GM21447 (cell line): Measurements from ENCODE around the gene EFCAB3.
"Not testable (repeated sequence)": the region's sequence is repeated elsewhere in the genome, so short reads cannot be mapped to it uniquely, and the experiment has no call there.

Experiments
- ATAC-seq: cut with Tn5 transposase; IDR thresholded peaks from one replicate; pipeline ENCODE4 v1.9.1; 2021; ENCODE audit not compliant: unreplicated experiment

The EFCAB3 gene

DNA sequence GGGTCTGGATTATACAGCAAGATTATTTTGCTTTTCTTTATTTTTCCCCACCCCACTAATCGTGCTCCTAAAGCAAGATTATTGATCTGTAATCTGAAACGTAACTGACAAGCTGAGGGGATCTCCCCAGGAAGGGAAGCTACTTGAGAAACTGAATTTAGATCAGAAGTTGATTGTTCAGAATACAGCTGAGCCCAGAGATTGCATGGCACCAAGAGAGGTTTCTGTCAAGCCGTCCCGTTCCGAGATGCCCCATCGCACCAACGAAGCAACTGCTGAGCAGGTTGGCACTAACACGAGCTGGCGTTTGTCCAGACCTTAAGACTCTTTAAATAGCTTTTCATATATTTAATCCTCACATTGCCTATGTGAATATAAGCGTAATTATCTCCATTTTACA lies 78.1 kb downstream of the EFCAB3 start:
- ATAC-seq, result not testable (repeated sequence)

DNA sequence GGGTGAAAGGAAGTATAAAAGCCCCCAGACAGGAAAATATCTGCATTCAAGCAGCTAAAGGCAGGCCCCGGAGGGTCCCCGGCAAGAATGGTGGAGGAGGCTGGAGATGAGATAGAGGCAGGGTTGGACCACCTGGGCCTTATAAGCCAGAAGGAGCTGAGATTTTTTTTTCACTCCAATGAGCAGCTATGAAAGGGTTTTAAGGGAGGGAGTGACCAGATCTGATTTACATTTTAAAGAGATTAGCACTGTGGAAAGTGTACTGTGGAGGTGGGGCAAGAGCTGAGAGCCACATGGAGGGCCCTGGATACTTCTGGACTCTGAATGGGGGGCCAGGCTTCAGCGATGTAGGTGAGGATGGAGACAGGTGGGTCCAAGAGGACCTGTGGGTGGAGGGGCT lies 84.1 kb downstream of the EFCAB3 start:
- ATAC-seq, result not testable (repeated sequence)

DNA sequence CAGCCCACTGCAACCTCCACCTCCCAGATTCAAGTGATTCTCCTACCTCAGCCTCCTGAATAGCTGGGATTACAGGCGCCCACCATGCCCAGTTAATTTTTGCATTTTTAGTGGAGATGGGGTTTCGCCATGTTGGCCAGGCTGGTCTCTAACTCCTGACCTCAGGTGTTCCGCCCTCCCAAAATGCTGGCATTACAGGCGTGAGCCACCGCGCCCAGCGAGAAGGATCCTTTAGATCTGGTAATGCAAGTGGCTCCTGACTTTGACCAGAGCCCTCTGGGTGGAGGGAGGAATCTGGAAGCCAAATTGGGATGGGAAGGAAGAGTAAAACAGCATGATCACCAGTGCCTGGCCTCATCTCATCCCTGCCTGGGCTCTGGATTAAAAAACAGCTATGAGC lies 84.9 kb downstream of the EFCAB3 start:
- not testable (repeated sequence) for ATAC-seq
